Measurements from ENCODE around the gene ANKRD55. TPM values are rescaled to one million over a fixed set of nuclear protein-coding genes. Genes with fewer than 3 reads are reported as not detected.

ANKRD55 gene
- total RNA-seq, 3 donors from 2014 or later (not counting 1 experiment from before 2014, with no cell fraction given): 0.88 TPM; not detected in 2

- Histone ChIP-seq H3K36me3 (ENCODE audit: control insufficient read depth, insufficient read depth, low read length) (no peaks in the 10 kb centered on the region), H3K27me3 (ENCODE audit: control insufficient read depth, insufficient read depth, low read length) (no peaks in the 10 kb centered on the region), H3K27ac (ENCODE audit: low read length) (no peak overlapping the region), H3K4me1 (ENCODE audit: control insufficient read depth, insufficient read depth, low read length) (no peaks in the 10 kb centered on the region), H3K4me3 (ENCODE audit: low read length) (no peak overlapping the region), H3K9me3 (ENCODE audit: control insufficient read depth, insufficient read depth, low read length) (no peaks in the 10 kb centered on the region)
- peaks cover 0 to 6% of the 10 kb centered on the region in 2 donors for H3K27me3 Mint-ChIP-seq (ENCODE audit: low read depth in 2 of 2)
- ATAC-seq (no peak), DNase-seq (no peak)
- no peaks in the 10 kb centered on the region for H3K9me3 Mint-ChIP-seq
- WGBS (ENCODE audit: insufficient coverage): no CpG with 5 or more reads among the region's 2 CpGs
- no peak overlapping the region for H3K4me3 Mint-ChIP-seq
- intact Hi-C loops (cut with micrococcal nuclease): no loop called here
- no peaks in the 10 kb centered on the region for H3K4me1 Mint-ChIP-seq
- H3K36me3 Mint-ChIP-seq: no peaks in the 10 kb centered on the region
- no peak for TF ChIP-seq CTCF (IDR thresholded peaks at IDR 0.05)
- H3K27ac Mint-ChIP-seq: no peak overlapping the region
These were observed 54.3 kb downstream of the ANKRD55 start for GRCh38 chr5:56178823-56179222.

- H3K4me3 ChIP-seq (ENCODE audit: low read length): no peak overlapping the region
- no peak for TF ChIP-seq CTCF (IDR thresholded peaks at IDR 0.05)
- H3K27me3 Mint-ChIP-seq (ENCODE audit: low read depth in 2 of 2): peaks cover 0 to 9% of the 10 kb centered on the region in 2 donors
- no peaks in the 10 kb centered on the region for H3K4me1 ChIP-seq (ENCODE audit: control insufficient read depth, insufficient read depth, low read length)
- no peaks in the 10 kb centered on the region for H3K9me3 ChIP-seq (ENCODE audit: control insufficient read depth, insufficient read depth, low read length)
- H3K36me3 Mint-ChIP-seq: no peaks in the 10 kb centered on the region
- H3K4me1 Mint-ChIP-seq: no peaks in the 10 kb centered on the region
- H3K4me3 Mint-ChIP-seq: no peak overlapping the region
- intact Hi-C loops (cut with micrococcal nuclease): no loop called here
- no peaks in the 10 kb centered on the region for H3K36me3 ChIP-seq (ENCODE audit: control insufficient read depth, insufficient read depth, low read length)
- no peaks in the 10 kb centered on the region for H3K9me3 Mint-ChIP-seq
- H3K27ac Mint-ChIP-seq: no peak overlapping the region
- no peaks in the 10 kb centered on the region for H3K27me3 ChIP-seq (ENCODE audit: control insufficient read depth, insufficient read depth, low read length)
- no peak overlapping the region for H3K27ac ChIP-seq (ENCODE audit: low read length)
- ATAC-seq: no peak
- 77% methylated on average over 4 of the region's 4 CpGs for WGBS (ENCODE audit: insufficient coverage)
- DNase-seq: no peak
These were observed 56.1 kb downstream of the ANKRD55 start for GRCh38 chr5:56176871-56177533.

- TF ChIP-seq CTCF (IDR thresholded peaks at IDR 0.05): no peak
- no peaks in the 10 kb centered on the region for H3K9me3 Mint-ChIP-seq
- H3K27ac Mint-ChIP-seq: no peak overlapping the region
- H3K27me3 Mint-ChIP-seq (ENCODE audit: low read depth in 2 of 2): peaks cover 4 to 9% of the 10 kb centered on the region in 2 donors
- Histone ChIP-seq H3K36me3 (ENCODE audit: control insufficient read depth, insufficient read depth, low read length) (no peaks in the 10 kb centered on the region), H3K27ac (ENCODE audit: low read length) (no peak overlapping the region), H3K4me1 (ENCODE audit: control insufficient read depth, insufficient read depth, low read length) (no peaks in the 10 kb centered on the region), H3K4me3 (ENCODE audit: low read length) (no peak overlapping the region), H3K9me3 (ENCODE audit: control insufficient read depth, insufficient read depth, low read length) (no peaks in the 10 kb centered on the region), H3K27me3 (ENCODE audit: control insufficient read depth, insufficient read depth, low read length) (no peaks in the 10 kb centered on the region)
- no peaks in the 10 kb centered on the region for H3K4me1 Mint-ChIP-seq
- DNase-seq: no peak
- no peak overlapping the region for H3K4me3 Mint-ChIP-seq
- WGBS (ENCODE audit: insufficient coverage): 95% methylated on average over 6 of the region's 6 CpGs
- no peak for ATAC-seq
- intact Hi-C loops (cut with micrococcal nuclease): no loop called here
- H3K36me3 Mint-ChIP-seq: no peaks in the 10 kb centered on the region
These were observed 56.9 kb downstream of the ANKRD55 start for GRCh38 chr5:56176155-56176798.
